ENCODE data around the gene RIPOR2. TPM values are rescaled to one million over a fixed set of nuclear protein-coding genes. Genes with fewer than 3 reads are reported as not detected.
A peak's percentile ranks its signal among the peaks of the same experiment; 100 is the strongest.

The RIPOR2 gene, protein sequence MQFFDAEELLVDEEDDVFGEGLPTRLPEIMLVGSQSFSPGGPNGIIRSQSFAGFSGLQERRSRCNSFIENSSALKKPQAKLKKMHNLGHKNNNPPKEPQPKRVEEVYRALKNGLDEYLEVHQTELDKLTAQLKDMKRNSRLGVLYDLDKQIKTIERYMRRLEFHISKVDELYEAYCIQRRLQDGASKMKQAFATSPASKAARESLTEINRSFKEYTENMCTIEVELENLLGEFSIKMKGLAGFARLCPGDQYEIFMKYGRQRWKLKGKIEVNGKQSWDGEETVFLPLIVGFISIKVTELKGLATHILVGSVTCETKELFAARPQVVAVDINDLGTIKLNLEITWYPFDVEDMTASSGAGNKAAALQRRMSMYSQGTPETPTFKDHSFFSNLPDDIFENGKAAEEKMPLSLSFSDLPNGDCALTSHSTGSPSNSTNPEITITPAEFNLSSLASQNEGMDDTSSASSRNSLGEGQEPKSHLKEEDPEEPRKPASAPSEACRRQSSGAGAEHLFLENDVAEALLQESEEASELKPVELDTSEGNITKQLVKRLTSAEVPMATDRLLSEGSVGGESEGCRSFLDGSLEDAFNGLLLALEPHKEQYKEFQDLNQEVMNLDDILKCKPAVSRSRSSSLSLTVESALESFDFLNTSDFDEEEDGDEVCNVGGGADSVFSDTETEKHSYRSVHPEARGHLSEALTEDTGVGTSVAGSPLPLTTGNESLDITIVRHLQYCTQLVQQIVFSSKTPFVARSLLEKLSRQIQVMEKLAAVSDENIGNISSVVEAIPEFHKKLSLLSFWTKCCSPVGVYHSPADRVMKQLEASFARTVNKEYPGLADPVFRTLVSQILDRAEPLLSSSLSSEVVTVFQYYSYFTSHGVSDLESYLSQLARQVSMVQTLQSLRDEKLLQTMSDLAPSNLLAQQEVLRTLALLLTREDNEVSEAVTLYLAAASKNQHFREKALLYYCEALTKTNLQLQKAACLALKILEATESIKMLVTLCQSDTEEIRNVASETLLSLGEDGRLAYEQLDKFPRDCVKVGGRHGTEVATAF
- 0.47 and 4.7 TPM in 2 replicates for total RNA-seq (2022)
- Bru-seq, nascent RNA = percentile 29 among the genes with signal in this experiment
- BruChase-seq, experiment 1, labeled RNA remaining after a 6-hour chase = percentile 13 among the genes with signal in this experiment
- BruChase-seq, experiment 2, labeled RNA remaining after a 2-hour chase = percentile 12 among the genes with signal in this experiment
- long read RNA-seq, partial matches to known transcripts = 0 of 2 reads
- long read RNA-seq, other reads (novel, unspliced or antisense) = 2 of 2 reads

DNA sequence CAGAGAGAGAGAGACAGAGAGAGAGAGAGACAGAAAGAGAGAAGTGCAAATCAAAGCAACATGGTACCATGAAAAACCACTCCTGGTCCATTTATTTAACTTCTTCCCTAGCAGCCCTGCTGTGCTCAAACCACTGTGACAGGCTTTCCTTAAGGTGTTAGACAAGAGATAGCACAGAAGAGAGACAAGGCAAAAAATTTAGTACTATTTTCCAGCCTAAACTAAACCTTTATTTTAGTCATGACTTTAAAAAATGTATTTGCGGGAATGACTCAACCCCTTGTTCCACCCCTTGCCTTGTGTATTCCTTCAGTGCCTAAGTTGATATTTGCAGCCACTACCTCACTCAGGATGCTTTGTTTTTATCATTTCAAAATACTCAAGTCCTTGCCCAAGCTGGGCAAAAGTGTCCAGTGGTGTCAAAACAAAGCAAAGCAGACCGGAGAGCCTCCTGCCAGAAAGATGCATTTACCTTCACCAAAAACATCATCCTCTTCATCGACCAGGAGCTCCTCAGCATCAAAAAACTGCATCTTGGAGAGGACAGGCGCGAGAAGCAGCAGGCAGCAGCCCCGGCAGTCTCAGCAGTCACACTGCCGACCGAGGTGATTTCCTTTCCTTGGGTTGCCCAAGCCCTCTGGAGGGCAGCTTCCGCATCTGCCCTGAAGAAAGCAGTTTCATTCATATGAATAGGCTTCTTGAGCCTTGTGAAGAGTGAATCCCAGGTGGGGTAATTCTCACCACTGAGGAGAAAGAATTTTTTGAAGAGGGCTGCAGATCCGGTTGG is at the start of gene RIPOR2:
Gene RIPOR2, minus strand, starts transcription at position 595 of the 787 bp plus-strand sequence. Its CDS starts 62 bp downstream, at position 533.
- no peak for DNase-seq
- intact Hi-C loops (cut with micrococcal nuclease; ENCODE audit: unreplicated experiment) = no loop called here
- Mint-ChIP-seq H3K36me3 (ENCODE audit: insufficient read depth, unreplicated experiment) (no peaks in the 10 kb centered on the region), H3K4me3 (ENCODE audit: low read depth, unreplicated experiment) (no peak within 1 kb of the TSS), H3K9me3 (ENCODE audit: low read depth, unreplicated experiment) (peaks cover 3% of the 10 kb centered on the region), H3K27me3 (ENCODE audit: unreplicated experiment) (peaks cover 13% of the 10 kb centered on the region), H3K4me1 (ENCODE audit: low read depth, unreplicated experiment) (peaks cover 9% of the 10 kb centered on the region), H3K27ac (ENCODE audit: unreplicated experiment) (no peak within 1 kb of the TSS)
- CTCF ChIA-PET = interaction anchor here (0.6 to 2.1 kb wide), 2 partner anchors 82 to 502 kb away, joined by 3 to 6 read pairs; no protein-coding TSS in a partner anchor
- no TSS peak for BruUV-seq (replicated peaks)
- TF ChIP-seq, protein P1, sequence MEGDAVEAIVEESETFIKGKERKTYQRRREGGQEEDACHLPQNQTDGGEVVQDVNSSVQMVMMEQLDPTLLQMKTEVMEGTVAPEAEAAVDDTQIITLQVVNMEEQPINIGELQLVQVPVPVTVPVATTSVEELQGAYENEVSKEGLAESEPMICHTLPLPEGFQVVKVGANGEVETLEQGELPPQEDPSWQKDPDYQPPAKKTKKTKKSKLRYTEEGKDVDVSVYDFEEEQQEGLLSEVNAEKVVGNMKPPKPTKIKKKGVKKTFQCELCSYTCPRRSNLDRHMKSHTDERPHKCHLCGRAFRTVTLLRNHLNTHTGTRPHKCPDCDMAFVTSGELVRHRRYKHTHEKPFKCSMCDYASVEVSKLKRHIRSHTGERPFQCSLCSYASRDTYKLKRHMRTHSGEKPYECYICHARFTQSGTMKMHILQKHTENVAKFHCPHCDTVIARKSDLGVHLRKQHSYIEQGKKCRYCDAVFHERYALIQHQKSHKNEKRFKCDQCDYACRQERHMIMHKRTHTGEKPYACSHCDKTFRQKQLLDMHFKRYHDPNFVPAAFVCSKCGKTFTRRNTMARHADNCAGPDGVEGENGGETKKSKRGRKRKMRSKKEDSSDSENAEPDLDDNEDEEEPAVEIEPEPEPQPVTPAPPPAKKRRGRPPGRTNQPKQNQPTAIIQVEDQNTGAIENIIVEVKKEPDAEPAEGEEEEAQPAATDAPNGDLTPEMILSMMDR (IDR thresholded peaks at IDR 0.05; ENCODE audit: unreplicated experiment) = no peak

DNA sequence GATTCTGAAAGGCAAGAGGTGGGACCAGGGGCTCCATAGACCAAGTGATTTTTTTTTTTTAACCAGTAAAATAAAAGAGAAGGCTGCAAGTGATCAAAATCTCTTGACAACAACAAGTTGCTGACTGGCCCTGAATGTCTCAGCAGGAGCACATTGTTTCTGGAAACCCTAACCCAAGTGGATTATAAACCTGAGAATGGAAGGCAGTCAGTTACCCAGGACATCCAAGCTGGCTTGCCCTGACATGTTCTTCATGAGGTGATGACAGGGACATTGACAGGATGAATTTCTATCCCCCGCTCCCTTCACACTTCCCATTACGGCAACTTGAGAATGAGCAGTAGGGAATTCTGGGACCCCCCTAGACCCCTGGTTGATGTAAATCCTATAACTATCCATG is 49.6 kb upstream of the RIPOR2 start:
- H3K4me3 Mint-ChIP-seq (ENCODE audit: low read depth, unreplicated experiment) = no peak overlapping the region
- TF ChIP-seq, protein P1 (IDR thresholded peaks at IDR 0.05; ENCODE audit: unreplicated experiment) = no peak
- no peaks in the 10 kb centered on the region for H3K27me3 Mint-ChIP-seq (ENCODE audit: unreplicated experiment)
- H3K36me3 Mint-ChIP-seq (ENCODE audit: insufficient read depth, unreplicated experiment) = no peaks in the 10 kb centered on the region
- H3K9me3 Mint-ChIP-seq (ENCODE audit: low read depth, unreplicated experiment) = peaks cover 3% of the 10 kb centered on the region
- peaks cover 71% of the 10 kb centered on the region for H3K4me1 Mint-ChIP-seq (ENCODE audit: low read depth, unreplicated experiment)
- intact Hi-C loops (cut with micrococcal nuclease; ENCODE audit: unreplicated experiment) = no loop called here
- CTCF ChIA-PET = interaction anchor here (0.6 kb wide), 1 partner anchor 78 kb away, joined by 3 read pairs; no protein-coding TSS in a partner anchor
- no peak overlapping the region for H3K27ac Mint-ChIP-seq (ENCODE audit: unreplicated experiment)
- no peak for DNase-seq
- no TSS peak for BruUV-seq (replicated peaks)

DNA sequence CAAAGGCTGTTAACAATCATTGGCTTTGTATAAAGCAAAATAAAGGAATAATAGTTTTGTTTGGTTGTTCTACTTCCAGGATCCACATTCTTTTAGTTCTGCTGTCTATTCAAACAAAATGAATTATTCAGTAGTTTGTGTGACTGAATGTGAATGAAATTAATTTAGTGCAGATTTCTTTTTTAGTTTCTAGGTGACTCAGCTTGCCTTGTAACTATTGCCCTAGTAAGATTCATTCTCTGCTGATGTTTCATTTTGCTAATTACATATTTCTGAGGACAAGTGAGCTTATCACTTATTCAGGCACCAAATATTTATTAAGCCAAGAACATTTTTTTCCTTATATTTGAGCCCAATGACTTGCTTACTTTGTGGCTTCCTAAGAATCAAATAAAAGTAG is 46.5 kb upstream of the RIPOR2 start:
- TF ChIP-seq, protein P1 (IDR thresholded peaks at IDR 0.05; ENCODE audit: unreplicated experiment) = no peak
- intact Hi-C loops (cut with micrococcal nuclease; ENCODE audit: unreplicated experiment) = no loop called here
- peaks cover 56% of the 10 kb centered on the region for H3K4me1 Mint-ChIP-seq (ENCODE audit: low read depth, unreplicated experiment)
- no peak overlapping the region for H3K4me3 Mint-ChIP-seq (ENCODE audit: low read depth, unreplicated experiment)
- H3K36me3 Mint-ChIP-seq (ENCODE audit: insufficient read depth, unreplicated experiment) = no peaks in the 10 kb centered on the region
- H3K9me3 Mint-ChIP-seq (ENCODE audit: low read depth, unreplicated experiment) = peaks cover 1% of the 10 kb centered on the region
- peak overlapping the region; percentile 15 for H3K27ac Mint-ChIP-seq (ENCODE audit: unreplicated experiment)
- DNase-seq = no peak
- no peaks in the 10 kb centered on the region for H3K27me3 Mint-ChIP-seq (ENCODE audit: unreplicated experiment)
- CTCF ChIA-PET = interaction anchor here (0.6 to 4.1 kb wide), 4 partner anchors 9 to 126 kb away, joined by 3 to 25 read pairs (median 4); no protein-coding TSS in a partner anchor
- BruUV-seq (replicated peaks) = no TSS peak
